ENCODE data around the gene SCAI.

Gene SCAI

DNA sequence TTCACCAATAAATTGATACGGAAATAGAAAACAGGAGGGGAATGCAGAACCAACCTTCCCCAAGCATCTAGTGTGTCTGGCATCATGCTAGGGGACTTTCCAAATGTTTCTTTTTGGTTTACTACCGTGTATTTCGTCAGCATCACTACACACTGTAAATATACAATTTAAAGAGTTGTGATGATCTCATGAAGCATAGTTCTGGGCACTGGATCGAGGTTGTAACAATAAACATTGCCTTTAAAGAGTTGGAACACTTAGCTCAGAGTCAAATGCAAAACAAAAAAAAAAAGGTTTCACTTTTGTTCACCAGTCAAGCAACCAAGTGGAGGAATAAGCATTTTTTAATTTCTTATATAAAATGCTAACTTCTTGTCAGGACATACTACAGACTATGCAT lies 2.9 kb upstream of the SCAI start:
- FAIRE-seq (no peak), DNase-seq (ENCODE audit: insufficient read length) (no peak)
- no peak for TF ChIP-seq POLR2A (IDR thresholded peaks at IDR 0.05; ENCODE audit: low read depth, low read length)
- no peak for TF ChIP-seq TAF1 (IDR thresholded peaks at IDR 0.05; ENCODE audit: borderline replicate concordance, low read depth, low read length)
- no peak for TF ChIP-seq POLR2AphosphoS5 (IDR thresholded peaks at IDR 0.05; ENCODE audit: low read depth, low read length)

DNA sequence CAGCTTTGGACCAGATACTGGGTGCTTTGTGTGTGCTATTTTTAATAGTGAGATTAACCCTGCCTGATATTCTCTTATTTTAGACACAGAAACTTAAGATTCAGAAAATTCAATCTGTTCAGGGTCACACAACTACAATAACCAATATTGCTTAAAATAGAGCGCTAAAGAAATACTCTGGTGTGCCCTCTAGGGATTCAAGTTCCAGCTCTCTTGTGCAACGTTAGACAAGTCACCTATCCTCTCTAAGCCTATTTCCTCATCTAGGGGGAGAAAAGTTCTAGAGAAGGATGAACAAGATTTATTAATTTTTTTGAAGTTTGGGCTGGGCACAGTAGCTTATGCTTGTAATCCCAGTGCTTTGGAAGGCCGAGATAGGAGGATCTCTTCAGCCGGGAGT lies 2.1 kb upstream of the SCAI start:
- TF ChIP-seq POLR2A (IDR thresholded peaks at IDR 0.05; ENCODE audit: low read depth, low read length) (no peak), POLR2AphosphoS5 (IDR thresholded peaks at IDR 0.05; ENCODE audit: low read depth, low read length) (no peak), TAF1 (IDR thresholded peaks at IDR 0.05; ENCODE audit: borderline replicate concordance, low read depth, low read length) (no peak)
- no peak for DNase-seq (ENCODE audit: insufficient read length)
- FAIRE-seq = no peak

DNA sequence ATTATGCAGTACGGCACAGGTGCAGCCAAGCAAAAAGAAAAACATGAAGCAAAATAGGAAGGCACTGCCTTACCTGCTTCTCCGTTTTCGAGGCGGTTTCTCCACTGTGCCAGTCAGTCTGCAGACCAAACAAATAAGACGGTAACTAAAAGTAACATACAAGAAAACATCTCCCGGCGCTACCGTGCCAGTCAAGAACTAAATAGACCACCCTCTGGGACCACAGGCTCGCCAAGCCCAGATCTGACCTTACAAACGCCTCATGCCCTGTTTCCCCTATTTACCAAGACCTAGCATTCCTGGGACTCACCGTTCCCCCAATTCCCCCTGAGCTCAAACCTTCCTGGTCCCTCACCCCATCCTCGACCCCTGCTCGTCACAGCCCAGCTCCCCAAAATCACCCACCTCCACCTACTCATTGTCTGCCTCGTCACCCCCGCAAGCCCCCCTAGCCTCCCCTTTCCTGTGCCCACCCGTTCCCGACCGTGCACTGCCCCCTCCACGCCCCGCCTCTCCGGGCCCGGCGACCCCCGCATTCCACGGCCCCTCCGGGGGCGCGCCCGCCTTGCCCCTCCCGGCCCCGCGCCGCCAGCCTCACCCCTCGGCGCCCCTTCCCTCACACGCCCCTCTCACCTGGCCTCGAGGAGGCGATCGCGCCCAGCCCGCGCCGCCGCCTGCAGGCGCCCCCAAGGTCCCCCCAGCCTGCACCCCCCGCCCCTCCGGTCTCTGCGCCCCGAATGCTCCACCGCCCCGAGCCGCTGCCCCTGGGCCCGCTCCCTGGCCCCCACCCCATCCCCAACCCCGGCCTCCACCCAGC lies 560 bp downstream of the SCAI start:
- DNase-seq (ENCODE audit: insufficient read length) (no peak), FAIRE-seq (no peak)
- no peak for TF ChIP-seq TAF1 (IDR thresholded peaks at IDR 0.05; ENCODE audit: borderline replicate concordance, low read depth, low read length)
- TF ChIP-seq POLR2A (IDR thresholded peaks at IDR 0.05; ENCODE audit: low read depth, low read length) = no peak; the same call in 1 of the 2 replicates
- no peak for TF ChIP-seq POLR2AphosphoS5 (IDR thresholded peaks at IDR 0.05; ENCODE audit: low read depth, low read length)

DNA sequence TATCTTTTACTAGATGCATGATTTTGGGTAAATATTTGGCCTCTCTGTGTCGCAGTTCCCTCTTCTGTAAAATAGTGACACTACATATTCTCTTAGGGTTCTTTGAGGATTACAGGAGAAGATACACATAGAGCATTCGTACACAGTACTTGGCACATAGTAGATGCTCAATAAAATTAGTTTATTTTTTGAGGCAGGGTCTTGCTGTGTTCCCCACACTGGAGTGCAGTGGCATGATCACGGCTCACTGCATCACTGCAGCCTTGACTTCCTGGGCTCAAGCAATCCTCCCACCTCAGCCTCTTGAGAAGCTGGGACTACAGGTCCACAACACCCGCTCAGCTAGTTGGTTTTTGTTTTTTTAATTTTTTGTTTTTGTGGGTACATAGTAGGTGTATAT lies 1.6 kb downstream of the SCAI start:
- DNase-seq (ENCODE audit: insufficient read length) (no peak), FAIRE-seq (no peak)
- TF ChIP-seq POLR2A (IDR thresholded peaks at IDR 0.05; ENCODE audit: low read depth, low read length) (no peak), POLR2AphosphoS5 (IDR thresholded peaks at IDR 0.05; ENCODE audit: low read depth, low read length) (no peak), TAF1 (IDR thresholded peaks at IDR 0.05; ENCODE audit: borderline replicate concordance, low read depth, low read length) (no peak)

DNA sequence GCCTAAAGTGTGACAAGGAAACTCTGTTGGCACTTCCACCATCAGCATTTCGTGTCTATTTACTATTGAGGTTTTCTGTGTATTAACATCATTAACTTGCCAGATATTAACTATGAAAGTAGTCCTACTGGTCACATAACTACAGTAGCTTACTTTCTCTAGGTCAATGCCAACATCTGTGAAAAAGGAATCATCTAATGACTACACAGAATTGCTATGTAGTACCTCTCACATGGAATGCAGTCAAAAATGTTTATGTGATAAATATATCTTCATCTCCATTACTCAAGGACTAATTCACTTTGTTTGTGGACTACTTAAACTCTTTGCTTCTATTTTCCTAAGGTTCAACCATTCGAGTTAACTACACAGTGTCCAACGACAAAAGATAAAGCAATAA lies 2.1 kb downstream of the SCAI start:
- no peak for FAIRE-seq
- DNase-seq (ENCODE audit: insufficient read length) = no peak
- no peak for TF ChIP-seq POLR2AphosphoS5 (IDR thresholded peaks at IDR 0.05; ENCODE audit: low read depth, low read length)
- no peak for TF ChIP-seq POLR2A (IDR thresholded peaks at IDR 0.05; ENCODE audit: low read depth, low read length)
- no peak for TF ChIP-seq TAF1 (IDR thresholded peaks at IDR 0.05; ENCODE audit: borderline replicate concordance, low read depth, low read length)

DNA sequence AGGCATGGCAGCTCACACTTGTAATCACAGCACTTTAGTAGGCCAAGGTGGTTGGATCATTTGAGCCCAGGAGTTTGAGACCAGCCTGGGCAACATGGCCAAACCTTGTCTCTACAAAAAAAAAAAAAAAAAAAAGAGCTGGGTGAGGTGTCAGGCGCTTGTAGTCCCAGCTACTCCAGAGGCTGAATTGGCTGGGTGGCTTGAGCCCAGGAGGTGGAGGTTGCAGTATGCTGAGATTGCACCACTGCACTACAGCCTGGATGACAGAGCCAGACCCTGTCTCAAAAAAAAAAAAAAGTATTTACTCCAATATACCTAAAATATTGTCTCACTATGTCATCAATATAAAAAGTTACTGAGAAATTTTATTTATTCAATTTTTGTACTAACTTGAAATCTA lies 2.8 kb downstream of the SCAI start:
- TF ChIP-seq TAF1 (IDR thresholded peaks at IDR 0.05; ENCODE audit: borderline replicate concordance, low read depth, low read length) (no peak), POLR2AphosphoS5 (IDR thresholded peaks at IDR 0.05; ENCODE audit: low read depth, low read length) (no peak), POLR2A (IDR thresholded peaks at IDR 0.05; ENCODE audit: low read depth, low read length) (no peak)
- FAIRE-seq = no peak
- no peak for DNase-seq (ENCODE audit: insufficient read length)

DNA sequence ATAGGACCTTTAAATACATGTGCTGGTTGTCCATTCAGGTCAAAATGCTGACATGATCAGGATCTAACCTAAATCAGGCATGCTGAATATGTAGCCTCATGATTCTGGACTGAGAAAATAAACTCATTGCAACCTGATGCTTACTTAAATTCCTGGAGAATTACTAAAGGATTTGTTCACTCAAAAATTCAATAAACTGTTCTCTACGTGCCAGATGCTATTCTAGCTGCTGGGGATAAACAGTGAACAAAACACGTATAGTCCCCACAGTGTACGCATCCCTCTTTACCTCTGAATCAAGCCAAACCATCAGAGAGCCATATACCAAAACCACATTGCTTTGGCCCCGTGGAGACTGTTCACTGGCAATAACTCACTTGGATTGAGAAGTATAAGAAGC lies 6.1 kb downstream of the SCAI start:
- TF ChIP-seq POLR2AphosphoS5 (IDR thresholded peaks at IDR 0.05; ENCODE audit: low read depth, low read length) (no peak), TAF1 (IDR thresholded peaks at IDR 0.05; ENCODE audit: borderline replicate concordance, low read depth, low read length) (no peak)
- DNase-seq (ENCODE audit: insufficient read length) (no peak), FAIRE-seq (no peak)

DNA sequence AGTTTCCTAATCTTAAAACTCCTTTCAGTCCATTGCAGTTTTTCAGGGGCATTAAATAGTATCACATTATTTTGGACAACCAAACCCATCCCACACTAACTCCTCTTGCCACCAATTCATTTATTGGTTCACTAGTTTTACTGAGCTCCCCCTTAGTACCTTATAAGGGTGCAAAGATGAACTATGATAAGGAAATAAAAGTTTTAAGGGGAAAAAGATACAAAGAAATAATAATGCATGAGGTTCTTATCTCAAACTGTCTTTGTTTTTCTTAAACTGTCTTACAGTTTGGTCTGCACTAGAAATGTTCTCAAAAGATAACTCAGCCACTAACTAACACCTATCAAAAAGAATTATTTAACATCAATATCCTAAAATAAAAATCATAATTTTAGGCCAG lies 8.4 kb downstream of the SCAI start:
- DNase-seq (ENCODE audit: insufficient read length) = no peak
- no peak for FAIRE-seq
- TF ChIP-seq POLR2AphosphoS5 (IDR thresholded peaks at IDR 0.05; ENCODE audit: low read depth, low read length) (no peak), TAF1 (IDR thresholded peaks at IDR 0.05; ENCODE audit: borderline replicate concordance, low read depth, low read length) (no peak), POLR2A (IDR thresholded peaks at IDR 0.05; ENCODE audit: low read depth, low read length) (no peak)

DNA sequence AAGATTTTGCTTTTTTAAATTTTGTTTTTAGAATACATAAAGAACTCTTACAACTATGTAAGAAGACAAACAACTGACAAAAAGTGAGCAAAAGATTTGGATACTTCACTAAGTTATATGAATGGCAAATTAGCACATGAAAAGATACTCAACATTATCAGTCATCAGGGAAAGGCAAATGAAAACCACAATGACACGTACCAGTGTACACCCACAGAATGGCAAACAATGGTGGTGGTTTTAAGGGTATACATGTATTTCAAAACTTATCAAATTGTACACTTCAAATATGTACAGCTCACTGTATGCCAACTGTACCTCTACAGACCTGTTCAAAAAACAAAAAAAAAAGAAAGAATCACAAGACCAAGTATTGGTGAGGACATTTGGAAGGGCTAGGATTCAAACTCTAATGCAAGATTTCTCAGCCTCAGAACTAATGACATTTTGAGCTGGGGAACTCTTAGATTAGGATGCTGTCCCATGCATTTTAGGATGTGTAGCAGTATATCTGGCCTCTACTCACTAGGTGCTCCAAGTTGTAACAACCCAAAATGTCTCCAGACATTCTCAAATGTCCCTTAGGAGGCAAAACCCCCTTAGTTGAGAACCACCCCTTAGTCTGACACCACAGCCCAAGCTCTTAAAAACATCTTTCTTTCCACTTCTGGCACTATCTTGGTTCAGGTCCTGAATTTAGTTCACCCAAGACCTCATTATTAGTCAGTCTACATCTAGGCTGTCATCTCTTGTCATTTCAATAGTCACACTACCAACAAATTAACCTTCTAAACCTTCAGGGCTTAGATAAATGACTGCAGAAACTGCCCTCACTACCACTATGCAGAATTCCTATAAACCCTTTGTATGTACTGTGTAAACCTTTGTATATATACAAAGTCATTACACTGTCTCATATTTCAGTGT lies 9.7 kb downstream of the SCAI start:
- DNase-seq (ENCODE audit: insufficient read length) (no peak), FAIRE-seq (no peak)
- TF ChIP-seq POLR2A (IDR thresholded peaks at IDR 0.05; ENCODE audit: low read depth, low read length) (no peak), POLR2AphosphoS5 (IDR thresholded peaks at IDR 0.05; ENCODE audit: low read depth, low read length) (no peak)

DNA sequence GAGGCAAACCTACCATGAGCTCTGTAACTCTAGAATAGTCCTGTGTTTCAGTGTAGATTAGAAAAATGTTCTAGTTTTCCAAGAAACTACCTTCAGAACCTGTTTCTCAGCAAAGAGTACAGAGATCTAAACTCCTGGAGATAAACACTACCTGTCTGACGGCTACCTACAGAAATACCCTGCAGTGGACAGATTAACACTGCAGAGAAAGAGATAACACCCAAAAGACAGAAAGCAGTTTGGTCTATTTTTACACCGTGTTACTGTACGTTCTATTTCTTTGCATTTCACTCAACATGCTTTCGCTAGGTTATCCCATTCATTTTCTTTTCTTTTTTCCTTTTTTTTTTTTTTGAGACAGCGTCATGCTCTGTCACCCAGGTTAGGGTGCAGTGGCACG lies 11.6 kb downstream of the SCAI start:
- FAIRE-seq (no peak), DNase-seq (ENCODE audit: insufficient read length) (no peak)
- TF ChIP-seq POLR2A (IDR thresholded peaks at IDR 0.05; ENCODE audit: low read depth, low read length) (no peak), POLR2AphosphoS5 (IDR thresholded peaks at IDR 0.05; ENCODE audit: low read depth, low read length) (no peak), TAF1 (IDR thresholded peaks at IDR 0.05; ENCODE audit: borderline replicate concordance, low read depth, low read length) (no peak)

DNA sequence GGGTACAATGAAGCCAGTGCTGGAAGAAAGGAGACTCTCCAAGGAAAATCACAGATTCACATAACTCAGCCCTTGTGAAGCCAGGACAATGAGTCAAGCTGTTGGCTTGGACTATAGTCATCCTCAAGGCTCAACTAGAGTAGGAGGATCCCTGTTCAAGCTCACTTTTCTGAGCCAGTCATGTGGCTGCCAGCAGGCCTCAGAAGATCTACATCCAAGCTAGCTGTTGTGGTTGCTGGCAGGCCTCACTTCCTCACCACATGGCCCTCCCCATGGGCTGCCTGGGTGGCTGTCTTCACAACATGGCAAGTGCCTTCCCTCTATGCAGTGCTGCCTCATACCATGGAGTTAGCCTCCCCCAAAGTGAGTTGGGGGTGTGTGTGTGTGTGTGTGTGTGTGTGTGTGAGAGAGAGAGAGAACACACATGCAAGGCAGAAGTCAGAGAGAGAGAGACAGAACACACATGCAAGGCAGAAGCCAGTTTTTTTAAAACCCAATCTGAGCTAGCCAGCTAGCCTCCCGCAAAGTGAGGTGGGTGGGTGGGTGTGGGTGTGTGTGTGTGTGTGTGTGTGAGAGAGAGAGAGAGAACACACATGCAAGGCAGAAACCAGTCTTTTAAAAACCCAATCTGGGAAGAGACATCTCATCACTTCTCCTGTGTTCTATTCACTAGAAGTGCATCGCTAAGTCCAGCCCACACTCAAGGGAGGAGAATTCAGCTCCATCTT lies 17.1 kb downstream of the SCAI start:
- peak; percentile 53 for FAIRE-seq
- TF ChIP-seq POLR2AphosphoS5 (IDR thresholded peaks at IDR 0.05; ENCODE audit: low read depth, low read length) (no peak), TAF1 (IDR thresholded peaks at IDR 0.05; ENCODE audit: borderline replicate concordance, low read depth, low read length) (no peak), POLR2A (IDR thresholded peaks at IDR 0.05; ENCODE audit: low read depth, low read length) (no peak)
- DNase-seq (ENCODE audit: insufficient read length) = peak; percentile 37

All from GM12892 (cell line).